ENCODE measurements around the gene CREM.
A peak's percentile ranks its signal among the peaks of the same experiment; 100 is the strongest.

The CREM gene

GRCh38 chr10:35194471-35194870 is 67.8 kb downstream of the CREM start:
- no peak overlapping the region for H3K4me3 ChIP-seq (ENCODE audit: low read length)
- no peak for TF ChIP-seq ZNF274 (IDR thresholded peaks at IDR 0.05; ENCODE audit: low read depth, low read length)

GRCh38 chr10:35194906-35195305 is 68.3 kb downstream of the CREM start:
- no peak overlapping the region for H3K4me3 ChIP-seq (ENCODE audit: low read length)

GRCh38 chr10:35195361-35196306 is 69.0 kb downstream of the CREM start:
- TF ChIP-seq ZNF274 (IDR thresholded peaks at IDR 0.05; ENCODE audit: low read depth, low read length), result no peak
- peak overlapping the region; percentile 80 for H3K4me3 ChIP-seq (ENCODE audit: low read length)

More at GRCh38 chr10:35194906-35195305, 68.3 kb downstream of the CREM start:
- TF ChIP-seq ZNF274 (IDR thresholded peaks at IDR 0.05; ENCODE audit: low read depth, low read length), result no peak

GRCh38 chr10:35200487-35200886 is 73.8 kb downstream of the CREM start:
- H3K4me3 ChIP-seq (ENCODE audit: low read length), result no peak overlapping the region
- TF ChIP-seq ZNF274 (IDR thresholded peaks at IDR 0.05; ENCODE audit: low read depth, low read length), result no peak

GRCh38 chr10:35201234-35201633 is 74.6 kb downstream of the CREM start:
- H3K4me3 ChIP-seq (ENCODE audit: low read length), result no peak overlapping the region
- no peak for TF ChIP-seq ZNF274 (IDR thresholded peaks at IDR 0.05; ENCODE audit: low read depth, low read length)

GRCh38 chr10:35202050-35202449 is 75.4 kb downstream of the CREM start:
- TF ChIP-seq ZNF274 (IDR thresholded peaks at IDR 0.05; ENCODE audit: low read depth, low read length), result no peak
- H3K4me3 ChIP-seq (ENCODE audit: low read length), result no peak overlapping the region

GRCh38 chr10:35203745-35204144 is 77.1 kb downstream of the CREM start:
- no peak overlapping the region for H3K4me3 ChIP-seq (ENCODE audit: low read length)
- no peak for TF ChIP-seq ZNF274 (IDR thresholded peaks at IDR 0.05; ENCODE audit: low read depth, low read length)

- no peak overlapping the region for H3K4me3 ChIP-seq (ENCODE audit: low read length)
- no peak for TF ChIP-seq ZNF274 (IDR thresholded peaks at IDR 0.05; ENCODE audit: low read depth, low read length)
Observed at GRCh38 chr10:35204650-35205319, 78.1 kb downstream of the CREM start.

- TF ChIP-seq ZNF274 (IDR thresholded peaks at IDR 0.05; ENCODE audit: low read depth, low read length), result no peak
- H3K4me3 ChIP-seq (ENCODE audit: low read length), result no peak overlapping the region
Observed at GRCh38 chr10:35206274-35206673, 79.6 kb downstream of the CREM start.

- TF ChIP-seq ZNF274 (IDR thresholded peaks at IDR 0.05; ENCODE audit: low read depth, low read length), result no peak
- H3K4me3 ChIP-seq (ENCODE audit: low read length), result peak overlapping the region; percentile 10; the same call in 1 of the 2 replicates
Observed at GRCh38 chr10:35208536-35208935, 81.9 kb downstream of the CREM start.

- H3K4me3 ChIP-seq (ENCODE audit: low read length), result peak overlapping the region; percentile 50; the same call in 1 of the 2 replicates
- no peak for TF ChIP-seq ZNF274 (IDR thresholded peaks at IDR 0.05; ENCODE audit: low read depth, low read length)
Observed at GRCh38 chr10:35208949-35209613, 82.4 kb downstream of the CREM start.

- H3K4me3 ChIP-seq (ENCODE audit: low read length), result no peak overlapping the region
- TF ChIP-seq ZNF274 (IDR thresholded peaks at IDR 0.05; ENCODE audit: low read depth, low read length), result no peak
Observed at GRCh38 chr10:35210961-35211360, 84.3 kb downstream of the CREM start.

- H3K4me3 ChIP-seq (ENCODE audit: low read length), result no peak overlapping the region
- TF ChIP-seq ZNF274 (IDR thresholded peaks at IDR 0.05; ENCODE audit: low read depth, low read length), result no peak
Observed at GRCh38 chr10:35211390-35211789, 84.7 kb downstream of the CREM start.

- TF ChIP-seq ZNF274 (IDR thresholded peaks at IDR 0.05; ENCODE audit: low read depth, low read length), result no peak
- H3K4me3 ChIP-seq (ENCODE audit: low read length), result no peak overlapping the region
Observed at GRCh38 chr10:35212856-35213255, 86.2 kb downstream of the CREM start.
